GM21786 (cell line): ENCODE results near the gene PDS5A.
A peak's percentile ranks its signal among the peaks of the same experiment; 100 is the strongest.
"Not testable (repeated sequence)": the region's sequence is repeated elsewhere in the genome, so short reads cannot be mapped to it uniquely, and the experiment has no call there.

ENCODE experiments used
- ATAC-seq: cut with Tn5 transposase; IDR thresholded peaks from one replicate; pipeline ENCODE4 v1.9.1; 2021; ENCODE audit not compliant: unreplicated experiment

PDS5A gene

GRCh38 chr4:39963656-39964055, 14.1 kb downstream of the PDS5A start:
- ATAC-seq: no peak

GRCh38 chr4:39961311-39961877, 16.3 kb downstream of the PDS5A start:
- ATAC-seq: no peak

- no peak for ATAC-seq
Measured at GRCh38 chr4:39950861-39951481, 26.7 kb downstream of the PDS5A start.

GRCh38 chr4:39947963-39948362, 29.7 kb downstream of the PDS5A start:
- no peak for ATAC-seq

GRCh38 chr4:39947417-39947816, 30.3 kb downstream of the PDS5A start:
- ATAC-seq: no peak

GRCh38 chr4:39944245-39944644, 33.5 kb downstream of the PDS5A start:
- ATAC-seq: not testable (repeated sequence)

GRCh38 chr4:39942507-39942906, 35.2 kb downstream of the PDS5A start:
- no peak for ATAC-seq

GRCh38 chr4:39941682-39942217, 36.0 kb downstream of the PDS5A start:
- ATAC-seq: no peak

GRCh38 chr4:39937683-39938268, 39.9 kb downstream of the PDS5A start:
- peak; percentile 49 for ATAC-seq

GRCh38 chr4:39936565-39937418, 40.9 kb downstream of the PDS5A start:
- no peak for ATAC-seq

GRCh38 chr4:39933671-39934590, 43.8 kb downstream of the PDS5A start:
- no peak for ATAC-seq

GRCh38 chr4:39932776-39933402, 44.8 kb downstream of the PDS5A start:
- no peak for ATAC-seq

GRCh38 chr4:39931441-39931901, 46.2 kb downstream of the PDS5A start:
- ATAC-seq: peak; percentile 54

GRCh38 chr4:39928538-39928937, 49.2 kb downstream of the PDS5A start:
- no peak for ATAC-seq

GRCh38 chr4:39924014-39924413, 53.7 kb downstream of the PDS5A start:
- no peak for ATAC-seq

- no peak for ATAC-seq
Measured at GRCh38 chr4:39922399-39922798, 55.3 kb downstream of the PDS5A start.

GRCh38 chr4:39913471-39913870, 64.2 kb downstream of the PDS5A start:
- no peak for ATAC-seq

- ATAC-seq: no peak
Measured at GRCh38 chr4:39910064-39910463, 67.6 kb downstream of the PDS5A start.

- no peak for ATAC-seq
Measured at GRCh38 chr4:39908284-39908683, 69.4 kb downstream of the PDS5A start.

- no peak for ATAC-seq
Measured at GRCh38 chr4:39905656-39906055, 72.1 kb downstream of the PDS5A start.
